NCI-H524 treated with DMSO at 0.1 percent for 48 hours (cell line): ENCODE results near the gene KIAA1671.

Experiments used
- DNase-seq: peaks from one replicate; lab custom pipeline; 2025; lab: John Stamatoyannopoulos, UW

The KIAA1671 gene

GRCh38 chr22:25114369-25115362, 162.2 kb downstream of the KIAA1671 start:
- no peak for DNase-seq

- no peak for DNase-seq
Measured at GRCh38 chr22:25119609-25120008, 167.1 kb downstream of the KIAA1671 start.

GRCh38 chr22:25120093-25120561, 167.6 kb downstream of the KIAA1671 start:
- peak; percentile 45 for DNase-seq

- DNase-seq = no peak
Measured at GRCh38 chr22:25120761-25121212, 168.3 kb downstream of the KIAA1671 start.

GRCh38 chr22:25122136-25122764, 169.7 kb downstream of the KIAA1671 start:
- no peak for DNase-seq

GRCh38 chr22:25123677-25124076, 171.2 kb downstream of the KIAA1671 start:
- no peak for DNase-seq

- no peak for DNase-seq
Measured at GRCh38 chr22:25125693-25126357, 173.3 kb downstream of the KIAA1671 start.

- DNase-seq = no peak
Measured at GRCh38 chr22:25126510-25126909, 174.0 kb downstream of the KIAA1671 start.

GRCh38 chr22:25127318-25127717, 174.8 kb downstream of the KIAA1671 start:
- DNase-seq = no peak

- no peak for DNase-seq
Measured at GRCh38 chr22:25130462-25130861, 177.9 kb downstream of the KIAA1671 start.

GRCh38 chr22:25131198-25131887, 178.8 kb downstream of the KIAA1671 start:
- no peak for DNase-seq

GRCh38 chr22:25134028-25134427, 181.5 kb downstream of the KIAA1671 start:
- DNase-seq = no peak

- DNase-seq = no peak
Measured at GRCh38 chr22:25134451-25134850, 181.9 kb downstream of the KIAA1671 start.

GRCh38 chr22:25136953-25137576, 184.5 kb downstream of the KIAA1671 start:
- no peak for DNase-seq

- no peak for DNase-seq
Measured at GRCh38 chr22:25137577-25138525, 185.3 kb downstream of the KIAA1671 start.

- DNase-seq = no peak
Measured at GRCh38 chr22:25139062-25139461, 186.5 kb downstream of the KIAA1671 start.

- peak; percentile 47 for DNase-seq
Measured at GRCh38 chr22:25142102-25142501, 189.6 kb downstream of the KIAA1671 start.

GRCh38 chr22:25143156-25144076, 190.9 kb downstream of the KIAA1671 start:
- DNase-seq = no peak

- DNase-seq = no peak
Measured at GRCh38 chr22:25144522-25144921, 192.0 kb downstream of the KIAA1671 start.
